ENCODE data around the gene ISCA1.
A peak's percentile ranks its signal among the peaks of the same experiment; 100 is the strongest.
"Not testable (repeated sequence)": the region's sequence is repeated elsewhere in the genome, so short reads cannot be mapped to it uniquely, and the experiment has no call there.

The ISCA1 gene

GRCh38 chr9:86282077-86282978 lies at the start of gene ISCA1:
Gene ISCA1 (minus strand): TSS chr9:86282538. CDS start chr9:86282458, 80 bp downstream.
- DNase-seq (ENCODE audit: low read depth): peak; percentile 86

- DNase-seq (ENCODE audit: low read depth): no peak
These were observed 47.8 kb upstream of the ISCA1 start for GRCh38 chr9:86330186-86330585.

GRCh38 chr9:86329649-86330048 lies 47.3 kb upstream of the ISCA1 start:
- no peak for DNase-seq (ENCODE audit: low read depth)

- DNase-seq (ENCODE audit: low read depth): no peak
These were observed 45.8 kb upstream of the ISCA1 start for GRCh38 chr9:86328156-86328555.

GRCh38 chr9:86326536-86326935 lies 44.2 kb upstream of the ISCA1 start:
- no peak for DNase-seq (ENCODE audit: low read depth)

- no peak for DNase-seq (ENCODE audit: low read depth)
These were observed 42.6 kb upstream of the ISCA1 start for GRCh38 chr9:86324901-86325300.

GRCh38 chr9:86324308-86324707 lies 42.0 kb upstream of the ISCA1 start:
- peak; percentile 41 for DNase-seq (ENCODE audit: low read depth)

GRCh38 chr9:86322973-86323644 lies 40.8 kb upstream of the ISCA1 start:
- DNase-seq (ENCODE audit: low read depth): peak; percentile 33

GRCh38 chr9:86321373-86321772 lies 39.0 kb upstream of the ISCA1 start:
- DNase-seq (ENCODE audit: low read depth): peak; percentile 88

GRCh38 chr9:86318187-86318586 lies 35.8 kb upstream of the ISCA1 start:
- no peak for DNase-seq (ENCODE audit: low read depth)

- DNase-seq (ENCODE audit: low read depth): no peak
These were observed 32.7 kb upstream of the ISCA1 start for GRCh38 chr9:86315078-86315477.

- not testable (repeated sequence) for DNase-seq (ENCODE audit: low read depth)
These were observed 30.6 kb upstream of the ISCA1 start for GRCh38 chr9:86312959-86313358.

GRCh38 chr9:86308687-86309086 lies 26.3 kb upstream of the ISCA1 start:
- DNase-seq (ENCODE audit: low read depth): no peak

GRCh38 chr9:86304236-86304730 lies 21.9 kb upstream of the ISCA1 start:
- no peak for DNase-seq (ENCODE audit: low read depth)

- DNase-seq (ENCODE audit: low read depth): no peak
These were observed 21.1 kb upstream of the ISCA1 start for GRCh38 chr9:86303316-86303975.

- no peak for DNase-seq (ENCODE audit: low read depth)
These were observed 19.3 kb upstream of the ISCA1 start for GRCh38 chr9:86301686-86302085.

- no peak for DNase-seq (ENCODE audit: low read depth)
These were observed 18.4 kb upstream of the ISCA1 start for GRCh38 chr9:86300701-86301100.

GRCh38 chr9:86298873-86299272 lies 16.5 kb upstream of the ISCA1 start:
- no peak for DNase-seq (ENCODE audit: low read depth)

GRCh38 chr9:86290341-86290740 lies 8.0 kb upstream of the ISCA1 start:
- DNase-seq (ENCODE audit: low read depth): not testable (repeated sequence)

- DNase-seq (ENCODE audit: low read depth): no peak
These were observed 6.3 kb upstream of the ISCA1 start for GRCh38 chr9:86288499-86289198.

GRCh38 chr9:86287013-86287412 lies 4.7 kb upstream of the ISCA1 start:
- no peak for DNase-seq (ENCODE audit: low read depth)

- no peak for DNase-seq (ENCODE audit: low read depth)
These were observed 3.9 kb upstream of the ISCA1 start for GRCh38 chr9:86286278-86286677.
